Measurements from ENCODE around the gene KRTAP10-3. TPM values are rescaled to one million over a fixed set of nuclear protein-coding genes. Genes with fewer than 3 reads are reported as not detected.

Gene KRTAP10-3
- polyA plus RNA-seq, 1 of the 3 experiments (the other 2 are of a cell fraction): not detected

GRCh38 chr21:44511938-44512275, 46.7 kb downstream of the KRTAP10-3 start:
- ChIA-PET CTCF (interaction anchor here (1.0 to 3.4 kb wide), 2 partner anchors 18 to 282 kb away, joined by 3 to 31 read pairs; no protein-coding TSS in a partner anchor), POLR2A (no interaction called here)
- no peak overlapping the region for H2AFZ ChIP-seq (ENCODE audit: low read depth)
- no peaks in the 10 kb centered on the region for H4K20me1 ChIP-seq (ENCODE audit: insufficient read depth)
- no peak overlapping the region for H3K9ac ChIP-seq
- no peak for DNase-seq
- 58% methylated on average over 8 of the region's 8 CpGs for WGBS (ENCODE audit: low lambda C conversion rate)
- H3K27me3 ChIP-seq (ENCODE audit: insufficient read depth): 0 out of 2 replicates have a peak, but pooled peaks cover 9% of the 10 kb centered on the region
- no peaks in the 10 kb centered on the region for H3K9me2 ChIP-seq
- no peak overlapping the region for H3K4me3 ChIP-seq (ENCODE audit: low read depth in 2 of 2, low read length in 1 of 2)
- H3K36me3 ChIP-seq (replicated peaks in 1 of 2; ENCODE audit: control insufficient read depth in 1 of 2, insufficient read depth in 2 of 2, low read length in 1 of 2): no peaks in the 10 kb centered on the region
- no peak overlapping the region for H3K4me2 ChIP-seq
- no peaks in the 10 kb centered on the region for H3F3A ChIP-seq (replicated peaks; ENCODE audit: insufficient read depth)
- H3K27ac ChIP-seq (ENCODE audit: low read depth in 2 of 2, low read length in 1 of 2): no peak overlapping the region
- no peaks in the 10 kb centered on the region for H3K9me3 ChIP-seq
- TF ChIP-seq, protein P1, sequence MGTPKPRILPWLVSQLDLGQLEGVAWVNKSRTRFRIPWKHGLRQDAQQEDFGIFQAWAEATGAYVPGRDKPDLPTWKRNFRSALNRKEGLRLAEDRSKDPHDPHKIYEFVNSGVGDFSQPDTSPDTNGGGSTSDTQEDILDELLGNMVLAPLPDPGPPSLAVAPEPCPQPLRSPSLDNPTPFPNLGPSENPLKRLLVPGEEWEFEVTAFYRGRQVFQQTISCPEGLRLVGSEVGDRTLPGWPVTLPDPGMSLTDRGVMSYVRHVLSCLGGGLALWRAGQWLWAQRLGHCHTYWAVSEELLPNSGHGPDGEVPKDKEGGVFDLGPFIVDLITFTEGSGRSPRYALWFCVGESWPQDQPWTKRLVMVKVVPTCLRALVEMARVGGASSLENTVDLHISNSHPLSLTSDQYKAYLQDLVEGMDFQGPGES (IDR thresholded peaks at IDR 0.05; ENCODE audit: low read depth, low read length): no peak
- TF ChIP-seq MEF2A (IDR thresholded peaks at IDR 0.05; ENCODE audit: borderline replicate concordance, low read depth) (no peak), SMC3 (IDR thresholded peaks at IDR 0.05; ENCODE audit: low read depth, low read length) (no peak), CTCF (IDR thresholded peaks at IDR 0.05) (no peak), FOXJ3 (CRISPR knock-in tag; IDR thresholded peaks at IDR 0.05) (no peak), SIN3A (IDR thresholded peaks at IDR 0.05; ENCODE audit: borderline replicate concordance, low read depth, low read length) (no peak), RAD21 (IDR thresholded peaks at IDR 0.05; ENCODE audit: low read length) (no peak), FOSL2 (IDR thresholded peaks at IDR 0.05; ENCODE audit: borderline replicate concordance, low read depth) (no peak), TCF12 (IDR thresholded peaks at IDR 0.05) (no peak)
- TF ChIP-seq, protein P2, sequence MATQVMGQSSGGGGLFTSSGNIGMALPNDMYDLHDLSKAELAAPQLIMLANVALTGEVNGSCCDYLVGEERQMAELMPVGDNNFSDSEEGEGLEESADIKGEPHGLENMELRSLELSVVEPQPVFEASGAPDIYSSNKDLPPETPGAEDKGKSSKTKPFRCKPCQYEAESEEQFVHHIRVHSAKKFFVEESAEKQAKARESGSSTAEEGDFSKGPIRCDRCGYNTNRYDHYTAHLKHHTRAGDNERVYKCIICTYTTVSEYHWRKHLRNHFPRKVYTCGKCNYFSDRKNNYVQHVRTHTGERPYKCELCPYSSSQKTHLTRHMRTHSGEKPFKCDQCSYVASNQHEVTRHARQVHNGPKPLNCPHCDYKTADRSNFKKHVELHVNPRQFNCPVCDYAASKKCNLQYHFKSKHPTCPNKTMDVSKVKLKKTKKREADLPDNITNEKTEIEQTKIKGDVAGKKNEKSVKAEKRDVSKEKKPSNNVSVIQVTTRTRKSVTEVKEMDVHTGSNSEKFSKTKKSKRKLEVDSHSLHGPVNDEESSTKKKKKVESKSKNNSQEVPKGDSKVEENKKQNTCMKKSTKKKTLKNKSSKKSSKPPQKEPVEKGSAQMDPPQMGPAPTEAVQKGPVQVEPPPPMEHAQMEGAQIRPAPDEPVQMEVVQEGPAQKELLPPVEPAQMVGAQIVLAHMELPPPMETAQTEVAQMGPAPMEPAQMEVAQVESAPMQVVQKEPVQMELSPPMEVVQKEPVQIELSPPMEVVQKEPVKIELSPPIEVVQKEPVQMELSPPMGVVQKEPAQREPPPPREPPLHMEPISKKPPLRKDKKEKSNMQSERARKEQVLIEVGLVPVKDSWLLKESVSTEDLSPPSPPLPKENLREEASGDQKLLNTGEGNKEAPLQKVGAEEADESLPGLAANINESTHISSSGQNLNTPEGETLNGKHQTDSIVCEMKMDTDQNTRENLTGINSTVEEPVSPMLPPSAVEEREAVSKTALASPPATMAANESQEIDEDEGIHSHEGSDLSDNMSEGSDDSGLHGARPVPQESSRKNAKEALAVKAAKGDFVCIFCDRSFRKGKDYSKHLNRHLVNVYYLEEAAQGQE (IDR thresholded peaks at IDR 0.05; ENCODE audit: low read depth, low read length): no peak
- H3K79me2 ChIP-seq (ENCODE audit: insufficient read depth): no peaks in the 10 kb centered on the region
- H3K4me1 ChIP-seq (ENCODE audit: control insufficient read depth in 1 of 2, insufficient read depth in 2 of 2, low read depth in 1 of 2, low read length in 1 of 2): peaks cover 0 to 6% of the 10 kb centered on the region in 2 experiments; a peak in 1 of 4 replicates

Measured in SK-N-SH (cell line).